Peyer's patch (tissue), 4 donors: ENCODE data around the gene SLAIN2. TPM values are rescaled to one million over a fixed set of nuclear protein-coding genes. Genes with fewer than 3 reads are reported as not detected.
"Not testable (repeated sequence)": the region's sequence is repeated elsewhere in the genome, so short reads cannot be mapped to it uniquely, and the experiment has no call there.

Experiments used
- DNase-seq, 3 donors: peaks; one replicate each; pipeline ENCODE4 v3.0.0-alpha.2; 2017 to 2019
- H3K27ac ChIP-seq, 4 donors: fragments of 200-600 bp; sonication (generic); one replicate each; pipeline ENCODE4 v1.5.1; 2016 to 2019
- H3K27me3 ChIP-seq, 2 donors: fragments of 200-600 bp; sonication (generic); one replicate each; pipeline ENCODE4 v1.5.1; 2019
- H3K36me3 ChIP-seq, 3 donors: fragments of 200-600 bp; sonication (generic); one replicate each; pipeline ENCODE4 v1.5.1; 2016 to 2019
- H3K4me1 ChIP-seq, 4 donors: fragments of 200-600 bp; sonication (generic); one replicate each; pipeline ENCODE4 v1.5.1; 2016 to 2019
- H3K4me3 ChIP-seq, 4 donors: fragments of 200-600 bp; sonication (generic); 1 replicate in 3 of 4; 2 replicates in 1 of 4; pipeline ENCODE4 v1.5.1; 2016 to 2019; ENCODE audit warnings: mild to moderate bottlenecking in 1 of 4
- H3K9me3 ChIP-seq, 4 donors: fragments of 200-600 bp; sonication (generic); one replicate each; pipeline ENCODE4 v1.5.1; 2016 to 2019; ENCODE audit warnings: mild to moderate bottlenecking in 1 of 4
- CTCF ChIP-seq, 6 experiments: fragments of 450-650 bp in 4 of 6; fragments of 200-600 bp in 2 of 6; sonication (generic) in 1 of 6; IDR thresholded peaks; one replicate each; pipeline ENCODE4 v1.5.1; 2017 to 2019; ENCODE audit warnings: antibody characterized with exemption in 6 of 6, mild to moderate bottlenecking in 3 of 6, moderate library complexity in 1 of 6
- POLR2A ChIP-seq, 2 donors: fragments of 450-650 bp; IDR thresholded peaks; one replicate each; pipeline ENCODE4 v1.5.1; 2017; ENCODE audit warnings: antibody characterized with exemption in 2 of 2, mild to moderate bottlenecking in 2 of 2, moderate library complexity in 2 of 2
- total RNA-seq, 4 donors: library from RNA; depleted of rRNA; stranded (reverse); fragments of >200 nt; gene quantifications; one replicate each; pipeline ENCODE4 v1.1.0, GENCODE V29; 2016

The SLAIN2 gene
- total RNA-seq, result 10 to 100 TPM; 19.1 to 40.9 (median 22.4) TPM

GRCh38 chr4:48340965-48341775 is at the start of gene SLAIN2:
TSS of gene SLAIN2 (plus strand) at chr4:48341529. CDS start at chr4:48341740, 211 bp downstream.
- Histone ChIP-seq H3K9me3 (no peaks in the 10 kb centered on the region), H3K27ac (peak within 1 kb of the TSS; percentile 91 to 98 (median 96)), H3K36me3 (no peaks in the 10 kb centered on the region), H3K4me3 (peak within 1 kb of the TSS; percentile 75 to 96 (median 86)), H3K27me3 (no peaks in the 10 kb centered on the region), H3K4me1 (peaks cover 0 to 23% (median 2%) of the 10 kb centered on the region in 4 donors)
- TF ChIP-seq CTCF (IDR thresholded peaks at IDR 0.05) (peak in 5 of 6 experiments; percentile 36 to 54 (median 41)), POLR2A (IDR thresholded peaks at IDR 0.05) (peak; percentile 82 to 85)
- DNase-seq, result peak; percentile 99 to 100 (median 100)

- H3K36me3 ChIP-seq, H3K9me3 ChIP-seq, H3K4me3 ChIP-seq, H3K4me1 ChIP-seq, H3K27me3 ChIP-seq, H3K27ac ChIP-seq, DNase-seq: not testable (repeated sequence)
Measured at GRCh38 chr4:48292218-48292790, 49.0 kb upstream of the SLAIN2 start.

GRCh38 chr4:48295116-48295515 is 46.2 kb upstream of the SLAIN2 start:
- no peaks in the 10 kb centered on the region for H3K36me3 ChIP-seq
- no peak for DNase-seq
- TF ChIP-seq POLR2A (IDR thresholded peaks at IDR 0.05) (no peak), CTCF (IDR thresholded peaks at IDR 0.05) (no peak)
- H3K4me3 ChIP-seq, result no peak overlapping the region
- no peaks in the 10 kb centered on the region for H3K4me1 ChIP-seq
- no peaks in the 10 kb centered on the region for H3K9me3 ChIP-seq
- H3K27ac ChIP-seq, result no peak overlapping the region
- no peaks in the 10 kb centered on the region for H3K27me3 ChIP-seq

GRCh38 chr4:48296365-48296764 is 45.0 kb upstream of the SLAIN2 start:
- TF ChIP-seq POLR2A (IDR thresholded peaks at IDR 0.05) (no peak), CTCF (IDR thresholded peaks at IDR 0.05) (no peak)
- H3K4me1 ChIP-seq, result no peaks in the 10 kb centered on the region
- no peak overlapping the region for H3K4me3 ChIP-seq
- H3K9me3 ChIP-seq, result no peaks in the 10 kb centered on the region
- H3K27ac ChIP-seq, result no peak overlapping the region
- H3K36me3 ChIP-seq, result no peaks in the 10 kb centered on the region
- H3K27me3 ChIP-seq, result no peaks in the 10 kb centered on the region
- DNase-seq, result no peak

DNA sequence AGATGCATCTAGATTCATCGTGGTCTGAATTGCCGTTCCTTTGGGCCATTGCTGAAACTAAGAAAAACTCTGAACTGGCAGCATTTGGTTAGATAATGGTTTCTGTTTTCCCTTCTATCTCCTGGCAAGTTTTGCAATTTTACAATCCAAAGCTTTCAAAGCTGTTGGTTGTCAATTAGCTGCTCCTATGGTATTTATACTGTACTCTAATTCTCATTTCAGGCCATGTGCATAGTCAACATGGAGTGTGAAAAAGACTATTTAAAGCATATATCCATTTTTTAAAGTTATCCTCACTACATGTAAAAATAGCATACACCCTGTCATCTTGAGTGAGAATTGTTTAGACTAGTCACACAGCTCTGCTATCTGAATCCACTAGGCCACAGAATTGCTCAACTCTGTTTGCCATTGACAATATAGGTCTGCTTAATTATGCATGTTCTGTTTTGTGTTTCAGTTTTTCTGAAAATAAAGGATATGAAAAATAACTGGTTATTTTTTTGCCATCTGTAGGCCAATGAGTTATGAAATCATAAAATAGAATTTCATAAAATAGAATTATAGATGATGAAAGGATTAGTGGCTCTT is 44.0 kb upstream of the SLAIN2 start:
- Histone ChIP-seq H3K4me3 (no peak overlapping the region), H3K36me3 (no peaks in the 10 kb centered on the region), H3K27me3 (no peaks in the 10 kb centered on the region), H3K9me3 (no peaks in the 10 kb centered on the region), H3K4me1 (no peaks in the 10 kb centered on the region), H3K27ac (no peak overlapping the region)
- TF ChIP-seq POLR2A (IDR thresholded peaks at IDR 0.05) (no peak), CTCF (IDR thresholded peaks at IDR 0.05) (no peak)
- DNase-seq, result no peak

DNA sequence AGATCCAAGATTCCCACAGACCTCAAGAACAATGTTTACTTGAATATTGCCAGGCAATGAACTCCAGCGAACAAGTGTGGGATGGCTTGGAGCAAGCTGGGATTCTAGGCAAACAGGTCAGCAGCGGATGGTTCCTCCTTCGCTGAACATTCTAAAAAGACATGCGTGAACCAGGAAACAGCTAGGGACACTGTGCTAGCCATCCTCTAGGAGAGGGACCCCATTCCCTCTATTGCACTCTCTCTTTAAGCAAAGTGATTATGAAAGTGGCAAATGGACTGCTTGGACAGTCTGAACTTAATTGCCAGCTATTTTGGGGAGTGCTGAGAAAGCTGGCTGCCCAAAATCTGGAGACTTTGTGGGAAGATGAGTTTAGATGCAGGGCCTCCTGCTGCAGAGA is 41.8 kb upstream of the SLAIN2 start:
- no peaks in the 10 kb centered on the region for H3K27me3 ChIP-seq
- H3K36me3 ChIP-seq, result no peaks in the 10 kb centered on the region
- DNase-seq, result no peak
- no peak for TF ChIP-seq POLR2A (IDR thresholded peaks at IDR 0.05)
- H3K9me3 ChIP-seq, result no peaks in the 10 kb centered on the region
- H3K4me1 ChIP-seq, result no peaks in the 10 kb centered on the region
- no peak overlapping the region for H3K4me3 ChIP-seq
- no peak overlapping the region for H3K27ac ChIP-seq
